ENCODE results near the gene FRMD4A.
"Not testable (repeated sequence)": the region's sequence is repeated elsewhere in the genome, so short reads cannot be mapped to it uniquely, and the experiment has no call there.

Gene FRMD4A

DNA sequence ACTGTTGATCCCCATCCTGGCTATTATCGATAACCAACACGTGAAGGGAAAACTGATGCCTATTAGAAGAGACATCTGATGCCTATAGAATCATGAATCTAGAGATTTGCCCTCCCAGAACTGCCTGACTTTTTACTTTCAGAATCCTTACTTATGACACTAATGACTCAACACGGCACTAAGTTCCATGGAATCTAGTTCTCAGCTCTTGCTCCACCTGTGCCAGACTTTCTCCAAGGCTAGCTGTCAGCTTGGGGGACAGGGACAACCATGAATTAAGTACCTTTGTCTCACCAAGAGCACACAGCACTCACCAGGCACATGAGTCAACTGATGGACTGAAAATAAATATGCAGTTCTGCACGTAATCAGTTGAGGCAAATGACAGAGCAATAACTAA is 184.2 kb downstream of the FRMD4A start:
- no peak for DNase-seq (ENCODE audit: low read depth in 2 of 2)

DNA sequence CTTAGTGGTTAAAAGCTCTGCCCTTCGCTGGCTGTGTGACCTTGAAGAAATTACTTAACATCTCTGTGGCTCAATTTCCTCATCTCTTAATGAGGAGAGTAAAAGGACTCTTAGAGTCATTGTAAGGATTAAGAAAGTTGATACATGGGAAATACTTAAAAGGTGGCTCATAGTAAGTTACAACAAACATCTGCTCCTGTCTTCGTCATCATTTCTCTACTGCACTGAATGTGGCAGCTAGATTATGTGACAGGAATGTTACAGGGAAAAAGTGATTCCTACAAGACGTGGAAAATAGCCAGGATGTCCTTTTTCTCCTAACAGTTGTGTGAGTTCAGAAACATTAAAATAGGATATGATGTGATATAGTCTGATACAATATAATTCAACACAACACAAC is 184.7 kb downstream of the FRMD4A start:
- DNase-seq (ENCODE audit: low read depth in 2 of 2): no peak

DNA sequence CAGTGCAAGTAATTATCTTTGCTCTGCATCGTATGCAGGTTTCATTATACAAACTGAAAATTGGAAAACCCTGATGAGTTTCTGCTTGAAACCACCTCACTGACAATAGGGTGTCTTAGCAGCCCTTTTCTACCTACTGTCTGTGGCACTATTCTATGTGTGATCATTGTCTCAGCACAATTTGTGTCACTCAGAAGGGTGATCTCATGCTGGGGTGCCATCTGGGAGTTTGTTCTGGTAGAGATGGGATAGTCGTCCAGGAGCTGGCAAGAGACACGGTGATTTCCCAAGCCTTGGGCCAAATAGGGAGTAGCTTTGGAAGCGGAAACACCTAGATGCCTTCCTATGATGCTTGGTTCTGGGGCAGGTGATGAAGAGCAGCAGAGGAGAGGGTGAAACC is 186.3 kb downstream of the FRMD4A start:
- no peak for DNase-seq (ENCODE audit: low read depth in 2 of 2)

DNA sequence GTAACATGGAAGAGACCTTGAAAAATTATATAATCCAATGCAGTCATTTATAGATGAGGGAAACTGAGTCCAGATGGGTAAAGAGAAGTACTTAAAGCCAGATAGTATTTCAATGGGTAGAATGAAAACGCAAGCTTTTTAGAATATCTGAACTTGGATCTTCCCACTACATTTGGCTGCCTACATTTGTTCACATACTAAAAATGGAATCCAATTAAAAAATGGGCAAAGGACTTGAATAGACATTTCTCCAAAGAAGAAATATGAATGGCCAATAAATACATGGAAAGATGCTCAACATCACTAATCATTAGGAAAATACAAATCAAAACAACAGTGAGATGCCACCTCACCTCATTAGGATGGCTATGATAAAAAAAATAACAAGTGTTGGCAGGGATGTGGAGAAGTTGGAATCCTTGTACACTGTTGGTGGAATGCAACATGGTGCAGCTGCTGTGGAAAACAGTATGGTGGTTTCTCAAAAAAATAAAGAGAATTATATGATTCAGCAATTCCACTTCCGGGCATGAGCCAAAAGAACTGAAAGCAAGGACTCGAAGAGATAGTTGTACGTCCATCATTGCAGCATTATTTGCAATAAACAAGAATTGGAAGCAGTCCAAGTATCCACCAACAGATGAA is 188.0 kb downstream of the FRMD4A start:
- no peak for DNase-seq (ENCODE audit: low read depth in 2 of 2)

DNA sequence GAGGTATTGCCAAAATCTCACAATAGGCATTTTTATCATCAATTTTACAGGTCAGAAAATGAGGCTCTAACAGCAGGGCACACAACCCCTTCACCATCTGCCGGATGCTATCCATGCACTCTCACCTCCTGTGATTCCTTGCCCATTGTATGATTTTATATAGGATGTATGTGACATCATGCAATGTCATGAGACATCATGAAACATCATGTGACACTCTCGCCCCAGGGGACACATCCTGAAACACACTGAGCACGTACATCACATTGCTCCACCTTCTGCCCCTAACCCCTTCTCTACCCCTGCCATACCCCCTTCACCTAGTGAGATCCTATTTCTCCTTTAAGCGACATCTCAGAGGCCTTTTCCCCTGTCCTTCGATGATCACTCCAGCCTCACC is 189.4 kb downstream of the FRMD4A start:
- DNase-seq (ENCODE audit: low read depth in 2 of 2): no peak

DNA sequence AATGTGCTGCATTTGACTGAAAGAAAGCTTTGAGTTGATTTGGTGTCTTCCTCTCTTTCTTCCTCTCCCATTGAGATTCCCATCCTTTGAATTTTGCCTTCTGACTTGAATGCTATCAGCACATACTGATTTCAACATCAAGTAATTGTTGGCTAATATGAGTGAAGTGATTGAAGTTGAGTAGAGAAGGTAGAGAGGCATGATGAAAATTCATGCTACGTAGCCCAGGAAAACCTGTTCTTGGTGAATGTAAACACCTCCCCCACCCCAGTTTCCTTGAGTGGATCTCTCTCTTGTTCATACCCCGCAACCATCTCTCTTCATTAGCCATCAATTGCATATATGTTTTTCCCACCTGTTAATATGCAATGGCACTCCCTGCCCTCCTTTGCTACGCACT is 193.3 kb downstream of the FRMD4A start:
- no peak for DNase-seq (ENCODE audit: low read depth in 2 of 2)

DNA sequence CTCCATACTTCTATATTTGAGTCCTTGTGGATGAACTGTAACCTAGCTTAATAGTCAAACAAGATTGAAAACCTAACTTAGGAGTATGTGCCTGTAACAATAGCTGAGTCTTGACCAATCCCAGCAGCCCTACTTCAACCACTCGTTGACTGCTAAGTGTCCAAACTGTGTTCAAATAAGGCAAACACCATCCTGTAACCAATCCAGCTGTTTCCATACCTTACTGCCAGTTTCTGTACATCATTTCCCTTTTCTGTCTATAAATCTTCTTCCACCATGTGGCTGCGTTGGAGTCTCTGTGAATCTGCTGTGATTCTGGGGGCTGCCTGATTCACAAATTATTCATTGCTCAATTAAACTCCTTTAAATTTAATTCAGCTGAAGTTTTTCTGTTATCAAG is 195.5 kb downstream of the FRMD4A start:
- not testable (repeated sequence) for DNase-seq (ENCODE audit: low read depth in 2 of 2)

DNA sequence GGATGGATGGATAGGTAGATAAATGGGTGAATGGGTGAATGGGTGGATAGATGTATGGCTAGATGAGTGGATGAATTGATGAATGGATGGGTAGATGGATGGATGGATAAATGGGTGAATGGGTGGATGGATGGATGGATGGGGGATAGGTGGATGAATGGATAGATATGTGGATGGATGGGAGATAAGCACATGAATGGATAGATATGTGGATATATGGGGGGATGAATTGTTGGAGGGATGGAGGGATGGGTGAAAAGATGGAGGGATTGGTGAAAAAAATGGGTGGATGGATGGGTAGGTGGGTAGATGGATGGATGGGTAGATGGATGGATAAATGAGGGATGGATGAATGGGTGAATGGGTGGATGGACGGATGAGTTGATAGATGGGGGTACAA is 196.4 kb downstream of the FRMD4A start:
- no peak for DNase-seq (ENCODE audit: low read depth in 2 of 2)

DNA sequence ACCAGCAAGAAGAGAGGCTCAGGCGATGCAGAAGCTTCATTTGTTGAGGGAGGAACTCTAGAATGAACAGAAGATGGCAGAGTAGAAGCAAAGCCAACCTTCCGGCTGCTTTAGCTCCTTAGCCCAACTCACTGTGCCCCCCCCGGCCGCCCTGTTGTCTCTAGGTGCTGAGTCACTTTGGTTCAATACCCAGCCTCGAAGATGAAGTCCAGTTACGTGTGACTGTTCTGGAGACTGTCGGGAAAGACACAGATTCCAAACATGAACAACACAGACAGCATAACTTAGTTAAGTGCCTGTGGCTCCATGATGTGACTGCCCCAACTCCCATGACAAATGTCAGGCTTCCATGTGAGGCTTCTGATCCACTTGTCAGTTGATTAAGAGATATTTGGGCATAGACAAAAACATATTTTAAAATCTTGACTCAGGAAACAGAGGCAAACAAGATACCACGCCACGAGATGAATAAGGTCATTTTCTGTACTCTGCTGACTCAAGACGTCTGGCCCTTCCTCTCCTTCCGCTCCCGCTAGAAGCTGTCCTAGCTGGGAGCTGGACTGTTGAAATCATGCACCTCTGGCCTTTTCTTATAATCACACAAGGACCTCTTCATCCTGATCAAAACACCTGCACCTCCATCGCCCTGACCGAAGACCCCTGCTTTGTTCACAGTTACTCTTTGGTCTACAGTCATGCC is 199.3 kb downstream of the FRMD4A start:
- DNase-seq (ENCODE audit: low read depth in 2 of 2): no peak

DNA sequence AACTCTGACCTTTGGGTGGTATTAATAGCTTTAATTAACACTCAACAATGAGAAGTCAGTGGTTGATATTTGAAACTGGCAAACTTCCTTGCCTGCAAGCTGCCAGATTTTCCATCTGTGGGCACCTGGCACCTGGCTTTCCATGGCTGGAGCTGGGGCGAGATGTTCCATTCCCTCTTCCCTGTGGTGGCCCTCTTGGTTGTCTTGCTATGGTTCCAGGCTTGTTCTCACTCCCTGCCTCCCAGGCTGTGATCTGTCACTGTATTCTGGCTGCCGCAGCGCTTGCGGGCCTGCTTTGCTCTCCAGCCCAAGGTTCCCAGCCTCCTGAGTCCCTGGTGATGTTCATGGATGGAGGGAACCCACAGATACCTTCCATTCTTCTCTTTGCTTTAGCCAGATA is 201.0 kb downstream of the FRMD4A start:
- no peak for DNase-seq (ENCODE audit: low read depth in 2 of 2)

DNA sequence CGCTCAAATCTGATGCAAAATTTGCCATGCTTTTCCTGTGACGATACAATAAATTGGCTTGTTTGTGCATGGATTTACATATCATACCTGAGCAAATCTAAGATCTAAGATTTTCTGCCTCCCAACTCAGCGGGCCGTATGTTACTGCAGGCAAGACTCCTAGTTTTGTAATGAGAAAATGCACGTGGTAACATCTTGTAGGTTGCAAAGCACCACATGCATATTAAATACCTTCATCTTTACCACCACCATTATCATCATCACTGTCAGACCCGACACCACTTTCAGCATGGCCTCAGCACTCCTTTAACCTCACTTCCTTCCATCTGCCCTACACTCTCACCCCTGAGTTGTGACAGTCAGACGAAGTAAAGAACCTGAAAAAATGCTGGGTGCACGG is 202.2 kb downstream of the FRMD4A start:
- no peak for DNase-seq (ENCODE audit: low read depth in 2 of 2)

DNA sequence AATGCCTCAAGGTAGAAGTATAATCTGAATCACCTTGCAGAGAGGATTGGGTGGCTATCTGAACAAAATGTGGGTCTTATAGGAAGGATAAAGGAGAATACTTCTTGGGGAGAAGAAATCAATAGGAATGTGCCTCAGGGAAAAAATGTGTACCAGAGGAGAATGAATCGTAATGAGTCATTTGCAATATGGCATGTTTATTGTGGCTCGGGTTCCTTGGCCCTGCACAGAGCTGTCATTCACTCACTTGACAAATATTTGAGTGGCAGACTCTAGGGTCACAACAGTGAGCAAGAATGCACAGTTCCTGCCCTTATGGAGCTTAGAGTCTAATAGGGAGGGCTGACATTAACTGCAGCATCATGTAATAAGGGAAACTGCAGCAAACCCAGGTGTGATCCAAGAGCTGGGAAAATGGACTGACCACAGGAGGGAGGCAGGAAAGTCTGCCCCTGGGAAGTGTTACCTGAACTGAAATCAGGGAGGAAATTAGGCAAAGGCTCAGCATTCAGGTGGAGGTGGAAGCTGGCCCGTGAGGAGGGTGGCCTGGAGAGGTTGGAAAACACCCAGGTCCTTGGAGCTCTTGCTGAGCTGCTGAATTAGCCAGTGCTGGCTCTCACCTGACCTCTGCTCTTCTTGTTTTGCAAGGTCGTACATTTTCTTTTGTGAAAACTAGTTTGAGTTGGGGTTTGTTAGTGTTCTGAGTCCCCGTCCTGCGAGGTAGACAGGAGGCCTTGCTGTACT is 203.9 kb downstream of the FRMD4A start:
- DNase-seq (ENCODE audit: low read depth in 2 of 2): no peak

DNA sequence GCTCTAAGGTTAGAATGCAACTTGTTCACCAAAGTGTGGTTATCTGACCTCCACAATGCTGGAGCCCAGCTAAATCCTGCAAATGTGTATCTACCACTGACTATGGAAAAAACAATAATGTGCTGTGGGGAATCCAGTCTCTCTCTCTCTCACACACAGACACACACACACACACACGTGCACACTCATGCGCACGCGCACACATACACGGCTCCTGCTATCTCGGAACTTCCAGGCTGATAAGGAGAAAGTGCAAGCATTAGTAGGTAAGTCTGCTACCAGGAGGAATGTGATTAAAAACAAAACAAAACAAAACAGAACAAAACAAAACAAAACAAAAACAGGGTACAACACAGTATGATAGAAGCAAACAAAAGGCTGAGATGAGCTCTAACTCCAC is 205.2 kb downstream of the FRMD4A start:
- no peak for DNase-seq (ENCODE audit: low read depth in 2 of 2)

DNA sequence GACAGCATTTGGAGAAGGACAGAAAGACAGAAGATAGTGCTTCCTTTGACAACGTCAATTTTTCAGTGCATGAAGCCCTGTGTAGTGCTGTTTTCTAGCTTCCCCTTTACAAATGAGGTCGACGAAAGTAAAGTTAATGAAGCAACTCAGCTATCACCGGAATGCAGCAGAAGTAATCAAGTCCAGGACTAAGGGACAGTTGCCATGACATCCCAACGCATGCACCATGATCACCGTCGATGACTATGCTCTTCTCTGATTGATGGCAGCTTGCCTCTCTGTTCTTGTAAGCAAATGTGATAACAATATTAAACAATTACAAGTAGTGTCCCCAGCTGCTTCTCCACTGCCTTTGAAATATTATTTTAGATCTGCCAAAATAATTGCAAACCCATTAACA is 205.8 kb downstream of the FRMD4A start:
- DNase-seq (ENCODE audit: low read depth in 2 of 2): no peak

DNA sequence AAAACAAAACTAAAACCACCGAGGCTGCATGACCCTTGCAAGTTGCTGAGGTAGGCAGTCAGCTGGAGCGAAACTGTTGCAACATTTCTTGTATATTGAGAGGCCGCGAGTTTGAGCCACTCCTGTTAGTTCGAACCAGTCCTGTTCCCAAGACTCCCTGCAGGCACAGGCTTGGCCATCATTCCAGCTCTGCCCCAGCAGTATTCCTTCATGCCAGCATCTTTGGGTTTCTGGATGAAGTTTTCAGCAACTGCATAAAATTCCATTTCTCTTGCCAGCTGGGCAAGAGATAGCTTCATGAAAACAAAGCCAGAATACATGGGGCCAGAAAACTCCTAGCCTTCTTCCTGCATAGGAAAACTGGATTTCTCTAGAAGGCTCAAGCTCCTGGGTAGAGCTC is 207.6 kb downstream of the FRMD4A start:
- no peak for DNase-seq (ENCODE audit: low read depth in 2 of 2)

DNA sequence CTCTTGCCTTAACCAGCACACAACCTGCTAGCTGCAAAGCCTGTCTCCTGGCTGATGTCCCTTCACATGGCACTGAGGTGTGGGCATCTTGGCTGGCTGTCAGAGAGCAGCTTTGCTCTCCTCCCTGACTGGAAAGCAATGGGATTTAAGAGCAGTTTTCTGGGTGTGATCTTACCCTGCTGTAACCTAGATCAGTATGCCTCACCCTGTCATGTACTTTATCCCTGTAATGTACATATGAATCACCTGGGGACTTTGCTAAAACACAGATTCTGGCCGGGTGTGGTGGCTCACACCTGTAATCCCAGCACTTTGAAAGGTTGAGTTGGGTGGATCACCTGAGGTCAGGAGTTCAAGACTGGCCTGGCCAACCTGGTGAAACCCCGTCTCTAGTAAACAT is 209.9 kb downstream of the FRMD4A start:
- DNase-seq (ENCODE audit: low read depth in 2 of 2): no peak

DNA sequence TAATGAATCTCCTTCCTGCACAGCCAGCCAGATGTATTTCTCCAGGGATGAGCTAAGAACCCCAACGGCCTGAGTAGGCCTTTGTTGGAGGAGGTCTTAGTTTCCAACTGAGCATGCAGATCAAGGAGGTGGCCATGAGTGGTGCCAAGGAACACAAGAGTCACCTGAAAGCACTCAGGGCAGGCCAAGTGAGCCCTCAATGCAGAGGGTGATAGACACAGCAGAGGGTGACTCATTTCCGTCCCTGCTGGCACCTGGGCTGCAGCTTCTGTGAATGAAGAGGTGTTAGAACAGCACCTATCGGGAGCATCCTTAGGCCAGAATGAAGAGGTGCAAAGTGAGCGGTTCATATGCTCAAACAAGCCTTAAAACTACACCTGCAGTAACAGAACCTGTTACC is 211.8 kb downstream of the FRMD4A start:
- no peak for DNase-seq (ENCODE audit: low read depth in 2 of 2)

DNA sequence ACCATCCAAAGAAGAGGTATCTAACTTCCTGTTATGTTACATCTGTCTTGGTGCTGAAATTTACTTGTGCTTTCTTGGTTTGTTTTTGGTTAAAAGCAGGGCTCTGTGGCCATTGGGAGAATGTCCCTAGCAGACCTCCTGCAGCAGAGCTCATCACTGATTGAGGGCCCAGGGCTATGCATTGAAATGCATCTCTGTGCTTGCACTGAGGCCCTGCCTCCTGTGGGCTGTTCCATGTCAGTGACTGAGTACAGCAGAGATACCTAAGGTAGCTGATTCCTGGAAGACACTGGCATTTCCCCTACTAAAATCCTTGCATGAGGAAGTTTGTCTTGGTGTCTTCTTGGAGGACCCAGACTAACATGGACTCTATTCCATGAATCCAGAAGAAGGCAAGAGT is 213.9 kb downstream of the FRMD4A start:
- no peak for DNase-seq (ENCODE audit: low read depth in 2 of 2)

DNA sequence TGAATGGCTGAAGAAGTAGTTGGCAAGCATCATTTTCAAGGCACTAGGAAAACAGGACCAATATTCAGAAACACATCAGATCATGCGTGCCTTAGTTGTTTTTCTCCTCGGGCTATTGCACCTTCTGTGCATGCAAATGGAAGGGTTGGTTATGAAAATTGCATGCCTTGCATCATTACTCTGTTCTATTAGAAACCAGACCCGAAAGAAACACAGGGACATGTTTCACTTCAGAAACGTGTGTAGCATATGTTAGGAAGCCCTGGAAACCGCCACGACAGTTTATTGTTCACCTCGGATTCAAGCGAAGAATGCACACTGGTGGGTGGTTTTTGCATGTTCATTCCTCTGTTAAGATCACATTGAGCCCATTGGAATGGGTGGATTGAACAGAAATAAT is 214.7 kb downstream of the FRMD4A start:
- DNase-seq (ENCODE audit: low read depth in 2 of 2): no peak

DNA sequence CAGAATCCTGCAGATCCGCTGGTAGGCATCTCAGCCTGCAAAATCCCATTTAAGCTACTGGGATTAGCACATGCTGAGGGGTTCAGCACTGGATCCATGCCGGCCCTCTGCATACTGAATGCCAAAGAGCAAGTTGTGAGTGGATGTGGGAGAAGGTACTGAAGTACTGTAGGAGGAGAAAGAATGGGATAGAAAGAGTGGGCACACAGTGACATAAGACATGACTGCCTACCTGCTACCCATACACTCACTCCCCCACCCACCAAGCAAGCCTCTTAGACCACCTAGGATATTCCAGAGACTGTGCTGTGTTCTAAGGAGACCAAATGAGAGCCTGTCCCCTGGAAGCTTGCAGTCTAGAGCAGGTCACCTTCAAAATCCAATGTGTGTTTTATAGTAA is 215.9 kb downstream of the FRMD4A start:
- DNase-seq (ENCODE audit: low read depth in 2 of 2): no peak

DNA sequence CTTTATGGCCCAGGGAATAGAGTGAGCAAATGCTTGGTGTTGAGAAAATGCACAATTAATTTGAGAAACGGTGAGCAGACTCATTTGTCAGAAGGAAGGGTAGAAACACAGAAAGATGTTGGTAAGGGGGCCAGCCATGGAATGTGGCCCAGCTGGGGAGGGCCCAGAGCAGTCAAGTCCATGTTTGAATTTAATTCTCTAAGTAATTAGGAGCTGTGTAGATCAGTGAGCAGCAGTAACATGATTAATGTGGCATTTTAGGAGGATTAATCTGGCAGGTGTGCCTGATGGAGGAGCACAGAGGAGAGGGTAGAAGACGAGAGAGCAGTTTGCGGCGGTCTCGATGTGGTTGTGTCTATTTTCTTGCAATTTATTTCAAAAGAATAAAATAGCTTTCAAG is 218.7 kb downstream of the FRMD4A start:
- DNase-seq (ENCODE audit: low read depth in 2 of 2): no peak

DNA sequence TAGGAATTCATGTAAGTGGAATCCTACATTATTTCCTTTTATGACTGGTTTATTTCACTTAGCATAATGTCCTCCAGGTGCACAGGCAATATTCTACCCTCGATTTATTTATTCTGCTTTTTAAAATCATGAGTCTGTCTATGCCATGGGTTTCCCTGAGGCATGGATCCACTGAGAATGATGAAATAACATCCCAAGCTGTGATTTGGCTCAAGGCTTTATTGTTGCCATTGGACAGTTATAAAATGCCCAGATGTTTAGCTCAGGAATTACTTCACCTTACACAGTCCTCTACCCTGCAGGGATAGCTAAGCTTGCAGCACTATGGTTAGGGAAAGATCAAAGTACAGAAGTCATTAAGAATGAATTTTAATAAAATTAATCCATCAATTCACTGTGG is 219.5 kb downstream of the FRMD4A start:
- no peak for DNase-seq (ENCODE audit: low read depth in 2 of 2)

DNA sequence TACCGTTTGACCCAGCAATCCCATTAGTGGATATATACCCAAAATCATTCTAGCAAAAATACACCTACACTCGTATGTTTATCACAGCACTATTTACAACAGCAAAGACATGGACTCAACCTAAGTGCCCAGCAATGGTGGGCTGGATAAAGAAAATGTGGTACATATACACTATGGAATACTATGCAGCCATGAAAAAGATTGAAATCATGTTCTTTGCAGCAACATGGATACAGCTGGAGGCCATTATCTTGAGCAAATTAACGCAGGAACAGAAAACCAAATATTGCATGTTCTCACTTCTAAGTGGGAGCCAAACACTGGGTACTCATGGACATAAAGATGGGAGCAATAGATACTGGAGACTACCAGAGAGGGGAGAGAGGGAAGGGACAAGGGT is 223.9 kb downstream of the FRMD4A start:
- DNase-seq (ENCODE audit: low read depth in 2 of 2): no peak

All from stimulated activated CD4-positive, alpha-beta T cell treated with anti-CD3 and anti-CD28 coated beads, Interleukin-15, amount 100 ng/mL, for 48 hours (primary cell).